GM12874 (cell line): ENCODE results near the gene KCND3.

Experiments
- TF ChIP-seq, protein P1 (sequence below): IDR thresholded peaks from 2 replicates; pipeline ENCODE4 v1.5.1; 2011; ENCODE audit warnings: low read depth, mild to moderate bottlenecking, control low read depth, low read length, moderate library complexity; ENCODE audit not compliant: insufficient read depth

KCND3 gene

DNA sequence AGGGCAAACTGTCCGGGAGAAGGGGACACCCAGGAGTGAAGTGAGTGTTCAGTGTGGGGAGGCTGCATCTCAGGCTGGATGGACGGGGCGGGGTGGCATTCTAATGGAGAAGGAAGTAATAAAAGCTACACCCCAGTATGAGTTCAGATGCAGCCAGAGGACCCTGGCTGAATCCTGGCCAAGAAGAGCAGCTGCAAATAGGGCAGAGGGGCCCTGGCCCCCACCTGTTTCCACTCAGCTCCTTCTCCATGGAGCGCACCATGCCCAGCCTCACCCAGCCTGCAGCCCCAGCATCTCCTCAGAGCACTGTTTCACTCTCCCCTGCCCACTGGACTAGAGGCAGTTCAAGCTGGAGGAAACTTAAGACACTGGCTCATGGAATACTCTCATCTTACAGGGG lies 46.4 kb downstream of the KCND3 start:
- TF ChIP-seq, protein P1, sequence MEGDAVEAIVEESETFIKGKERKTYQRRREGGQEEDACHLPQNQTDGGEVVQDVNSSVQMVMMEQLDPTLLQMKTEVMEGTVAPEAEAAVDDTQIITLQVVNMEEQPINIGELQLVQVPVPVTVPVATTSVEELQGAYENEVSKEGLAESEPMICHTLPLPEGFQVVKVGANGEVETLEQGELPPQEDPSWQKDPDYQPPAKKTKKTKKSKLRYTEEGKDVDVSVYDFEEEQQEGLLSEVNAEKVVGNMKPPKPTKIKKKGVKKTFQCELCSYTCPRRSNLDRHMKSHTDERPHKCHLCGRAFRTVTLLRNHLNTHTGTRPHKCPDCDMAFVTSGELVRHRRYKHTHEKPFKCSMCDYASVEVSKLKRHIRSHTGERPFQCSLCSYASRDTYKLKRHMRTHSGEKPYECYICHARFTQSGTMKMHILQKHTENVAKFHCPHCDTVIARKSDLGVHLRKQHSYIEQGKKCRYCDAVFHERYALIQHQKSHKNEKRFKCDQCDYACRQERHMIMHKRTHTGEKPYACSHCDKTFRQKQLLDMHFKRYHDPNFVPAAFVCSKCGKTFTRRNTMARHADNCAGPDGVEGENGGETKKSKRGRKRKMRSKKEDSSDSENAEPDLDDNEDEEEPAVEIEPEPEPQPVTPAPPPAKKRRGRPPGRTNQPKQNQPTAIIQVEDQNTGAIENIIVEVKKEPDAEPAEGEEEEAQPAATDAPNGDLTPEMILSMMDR = no peak

DNA sequence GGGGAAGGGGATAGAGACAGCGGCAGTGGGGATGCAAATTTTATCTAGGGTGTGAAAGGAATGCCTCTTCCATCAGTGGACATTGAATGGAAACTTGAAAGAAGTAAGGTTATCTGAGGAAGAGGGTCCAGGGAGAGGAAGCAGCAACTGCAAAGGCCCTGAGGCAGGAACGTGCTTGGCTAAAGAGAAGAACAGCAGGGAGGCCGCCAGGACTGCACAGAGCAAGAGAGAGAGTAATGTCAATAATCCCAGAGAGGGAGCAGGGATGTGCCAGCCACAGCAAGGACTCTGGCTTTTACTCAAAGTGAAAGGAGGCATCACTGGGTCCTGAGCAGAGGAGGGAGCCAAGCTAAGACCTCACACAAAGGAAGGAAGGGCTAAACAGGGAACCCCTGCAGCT lies 50.9 kb downstream of the KCND3 start:
- TF ChIP-seq, protein P1 = no peak

DNA sequence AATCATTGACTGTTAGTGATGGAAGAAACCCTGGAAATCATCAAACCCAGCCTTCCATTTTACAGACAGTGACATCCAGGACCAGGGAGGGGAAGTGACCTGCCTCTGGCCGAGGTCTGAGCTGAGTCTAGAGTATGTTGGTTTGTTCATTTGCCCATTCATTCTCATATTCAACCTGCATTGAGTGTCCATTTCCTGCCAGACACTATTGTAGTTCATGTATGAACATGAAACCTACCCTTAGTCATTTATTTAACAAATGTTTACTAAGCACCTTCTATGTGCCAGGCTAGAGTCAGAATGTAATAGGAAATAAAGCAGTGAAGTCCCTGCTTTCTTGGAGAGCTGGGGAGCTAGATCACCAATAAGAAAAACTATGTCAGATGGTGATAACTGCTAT lies 51.3 kb downstream of the KCND3 start:
- TF ChIP-seq, protein P1 = no peak

DNA sequence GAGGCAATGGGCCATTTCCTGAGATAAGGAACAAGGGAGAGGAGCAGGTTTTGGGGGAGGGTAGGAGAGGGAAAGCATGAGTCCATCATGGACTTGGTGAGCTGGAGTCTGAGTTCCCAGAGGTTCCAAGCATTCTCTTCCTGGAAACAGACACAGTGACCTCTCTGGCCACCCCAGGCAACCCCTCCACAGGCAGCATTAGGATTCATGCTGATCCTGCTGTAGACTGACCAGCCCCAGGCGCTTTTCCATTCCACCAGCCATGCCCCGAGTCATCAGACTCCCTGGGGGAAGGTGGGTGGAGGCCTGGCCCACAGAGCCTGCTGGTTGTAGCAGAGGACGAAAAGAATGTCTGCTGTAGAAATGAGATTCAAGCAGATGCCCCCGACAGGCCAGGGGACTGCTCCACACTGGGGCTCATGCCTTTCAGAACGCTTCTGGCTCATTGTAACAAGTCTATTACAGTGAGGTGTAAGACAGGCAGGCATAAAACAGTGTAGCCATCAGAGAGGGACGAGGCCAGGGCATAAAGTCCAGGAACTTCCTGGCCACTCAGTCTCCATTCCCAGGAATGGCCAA lies 52.2 kb downstream of the KCND3 start:
- TF ChIP-seq, protein P1 = no peak

DNA sequence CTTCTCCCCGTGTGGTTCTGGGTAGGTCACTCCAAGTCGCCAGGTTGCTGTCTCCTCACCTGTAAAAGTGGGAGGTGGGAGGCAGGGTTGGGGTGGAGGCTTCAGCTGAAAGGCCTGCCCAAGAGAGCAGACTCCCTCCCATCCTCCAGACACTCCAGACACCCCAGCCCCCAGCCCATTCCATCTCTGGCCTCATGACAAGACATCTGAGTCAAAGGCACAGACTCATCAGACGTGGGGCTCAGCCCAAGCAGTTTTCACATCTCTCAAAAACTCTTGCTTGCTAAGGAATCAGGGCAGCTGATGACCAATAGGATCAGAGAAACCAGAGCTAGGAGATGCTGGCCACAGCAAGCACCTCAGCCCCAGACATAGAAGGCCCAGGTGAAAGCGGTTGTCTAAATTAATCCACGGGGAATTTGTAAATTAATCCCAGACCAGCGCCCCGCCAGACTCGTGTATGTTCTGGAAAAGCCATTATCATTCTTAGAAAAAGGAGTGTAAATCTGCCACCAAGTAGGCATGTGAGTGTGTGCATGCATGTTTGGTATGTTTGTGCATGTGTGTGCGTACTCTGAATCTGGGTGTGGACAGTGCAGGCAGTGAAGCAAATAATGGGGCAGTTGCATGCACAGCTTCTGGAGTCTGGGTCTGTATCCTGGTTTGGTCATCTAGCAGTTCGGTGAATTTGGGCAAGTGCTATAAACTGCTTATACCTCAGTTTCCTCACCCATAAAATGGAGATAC lies 55.2 kb downstream of the KCND3 start:
- TF ChIP-seq, protein P1 = no peak

DNA sequence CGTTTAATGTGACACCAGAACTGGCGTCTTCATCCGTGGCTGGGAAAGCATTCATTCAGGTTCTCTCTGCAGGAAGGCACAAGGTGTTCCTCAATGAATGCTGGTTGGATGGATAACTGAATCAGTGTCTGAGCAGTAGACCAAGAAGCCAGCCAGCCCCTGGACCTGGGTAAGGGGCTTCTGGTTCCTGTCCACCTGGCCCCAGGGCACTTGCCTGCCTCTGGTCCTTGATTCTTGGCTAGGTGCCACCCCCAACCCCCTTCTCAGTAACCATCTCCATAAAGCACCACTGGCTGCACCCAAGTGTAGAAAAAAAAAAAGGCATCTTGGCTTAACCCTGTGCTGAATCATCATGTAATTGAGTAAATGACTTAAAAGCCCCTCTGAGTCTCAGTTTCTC lies 59.1 kb downstream of the KCND3 start:
- TF ChIP-seq, protein P1 = no peak

DNA sequence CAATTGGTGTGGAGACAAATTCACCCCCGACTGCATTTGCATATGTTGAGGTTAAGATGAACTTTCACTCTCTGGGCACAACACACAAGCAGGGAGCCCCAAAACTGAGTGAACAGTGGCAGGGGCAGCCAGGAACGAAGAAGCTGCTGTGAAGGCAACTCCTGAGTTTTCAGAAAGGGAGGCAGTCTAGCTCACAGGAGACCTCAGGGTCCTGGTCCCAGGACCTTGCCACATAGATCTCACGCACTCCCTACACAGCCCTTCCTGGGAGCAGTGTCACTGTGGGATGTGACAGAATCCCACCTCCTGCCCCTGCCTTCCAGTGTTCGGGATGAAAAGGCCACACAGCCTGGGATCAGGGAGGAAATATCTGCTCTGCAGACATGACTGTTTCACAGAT lies 60.9 kb downstream of the KCND3 start:
- TF ChIP-seq, protein P1 = no peak
